ENCODE data around the gene NDC1.

The NDC1 gene

DNA sequence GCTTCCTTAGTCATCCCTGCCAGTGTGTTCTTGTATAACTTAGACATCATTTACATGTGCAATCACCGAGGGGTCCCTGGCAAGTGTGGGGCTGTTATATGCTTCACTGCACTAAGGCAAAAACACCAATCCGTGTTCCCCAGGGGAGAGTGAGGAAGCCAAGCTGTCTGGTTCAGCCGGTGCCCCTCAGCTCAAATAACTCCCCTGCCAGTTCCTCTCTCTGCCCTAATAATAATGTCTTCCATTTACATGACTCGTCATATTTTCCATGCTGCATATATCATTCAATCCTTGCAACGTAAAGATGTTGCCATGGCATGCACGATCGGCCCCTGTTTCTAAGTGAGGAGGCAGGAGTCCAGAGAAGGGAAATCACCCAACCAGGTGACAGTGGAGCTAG lies 24.4 kb upstream of the NDC1 start:
- TF ChIP-seq Cebpa-rat (IDR thresholded peaks at IDR 0.05) = no peak
- no peaks in the 10 kb centered on the region for H3K9me3 ChIP-seq
- H3K27ac ChIP-seq = peak overlapping the region; percentile 78
- no peaks in the 10 kb centered on the region for H3K27me3 ChIP-seq
- no peaks in the 10 kb centered on the region for H4K20me1 ChIP-seq
- peaks cover 36% of the 10 kb centered on the region for H3K4me1 ChIP-seq
- peak overlapping the region; percentile 61; the same call in 1 of the 2 replicates for H3K9ac ChIP-seq
- H3K4me2 ChIP-seq = peak overlapping the region; percentile 84
- H3K36me3 ChIP-seq = peaks cover 38% of the 10 kb centered on the region
- H3K4me3 ChIP-seq = peak overlapping the region; percentile 38; the same call in 1 of the 2 replicates

DNA sequence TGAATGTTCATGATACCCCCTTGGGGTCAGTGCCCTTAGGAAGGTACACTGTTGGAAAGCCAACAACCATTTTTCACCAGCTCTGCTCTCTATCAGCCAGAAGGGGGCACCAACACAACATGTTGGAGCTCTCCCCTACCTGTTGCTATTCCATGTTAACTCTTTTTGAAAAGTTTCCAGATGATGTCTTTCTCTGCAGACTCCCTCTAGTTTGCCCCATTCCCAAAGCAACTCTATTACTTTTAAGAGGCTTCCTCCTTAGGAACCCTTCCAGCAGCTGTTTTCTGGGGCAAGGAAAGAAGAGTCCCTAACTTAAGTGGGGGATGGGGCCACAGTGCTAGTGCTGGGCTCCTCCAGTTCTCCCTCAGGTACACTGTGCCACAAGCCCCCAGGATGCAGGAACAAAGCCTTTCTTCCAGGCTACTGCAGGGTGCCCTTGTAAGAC lies 22.9 kb upstream of the NDC1 start:
- no peak for TF ChIP-seq Cebpa-rat (IDR thresholded peaks at IDR 0.05)
- H3K4me2 ChIP-seq = peak overlapping the region; percentile 84
- H3K9me3 ChIP-seq = no peaks in the 10 kb centered on the region
- no peaks in the 10 kb centered on the region for H3K27me3 ChIP-seq
- 0 out of 2 replicates have a peak overlapping the region, but pooled peaks have one; percentile 6 for H3K27ac ChIP-seq
- H4K20me1 ChIP-seq = no peaks in the 10 kb centered on the region
- peaks cover 36% of the 10 kb centered on the region for H3K4me1 ChIP-seq
- peaks cover 43% of the 10 kb centered on the region for H3K36me3 ChIP-seq
- no peak overlapping the region for H3K9ac ChIP-seq
- H3K4me3 ChIP-seq = no peak overlapping the region

DNA sequence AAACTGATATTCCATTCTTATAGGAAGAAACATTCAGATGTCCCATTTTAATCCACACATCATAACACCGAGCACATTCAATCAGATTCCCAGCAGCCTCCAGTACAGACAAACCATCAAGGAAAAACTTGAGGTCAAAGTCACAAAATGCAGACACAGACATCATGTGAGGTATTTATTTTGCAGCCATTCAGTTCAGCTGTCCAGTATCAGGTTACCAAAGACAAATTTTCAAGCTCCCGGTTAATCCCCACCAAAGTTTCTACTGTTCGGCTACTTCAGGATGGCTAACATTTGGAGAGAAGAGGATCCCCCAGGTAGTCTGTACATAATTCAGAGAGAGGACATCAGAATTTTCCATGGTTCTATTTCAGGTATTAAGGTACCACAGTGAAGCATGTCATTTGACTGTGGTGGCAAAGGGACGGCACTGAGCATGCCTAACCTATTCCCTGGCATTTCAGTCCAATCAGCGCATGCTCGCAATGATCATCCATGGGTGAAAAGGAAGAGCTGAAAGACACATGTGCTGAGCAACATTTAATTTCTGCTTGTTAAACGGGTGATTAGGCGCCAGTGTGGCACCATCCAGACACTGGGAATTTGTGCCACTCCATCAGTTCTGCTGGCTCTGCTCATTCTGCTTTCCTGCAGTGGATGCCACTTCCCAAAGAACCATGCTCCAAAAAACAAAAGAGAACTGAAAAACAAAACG lies 13.6 kb upstream of the NDC1 start:
- no peak for TF ChIP-seq Cebpa-rat (IDR thresholded peaks at IDR 0.05)
- H3K4me3 ChIP-seq = no peak overlapping the region
- no peaks in the 10 kb centered on the region for H3K27me3 ChIP-seq
- H3K4me2 ChIP-seq = no peak overlapping the region
- peaks cover 76% of the 10 kb centered on the region for H3K36me3 ChIP-seq
- H3K4me1 ChIP-seq = peaks cover 2% of the 10 kb centered on the region; the same call in 1 of the 2 replicates
- H3K27ac ChIP-seq = no peak overlapping the region
- no peak overlapping the region for H3K9ac ChIP-seq
- no peaks in the 10 kb centered on the region for H4K20me1 ChIP-seq
- peaks cover 13% of the 10 kb centered on the region for H3K9me3 ChIP-seq

DNA sequence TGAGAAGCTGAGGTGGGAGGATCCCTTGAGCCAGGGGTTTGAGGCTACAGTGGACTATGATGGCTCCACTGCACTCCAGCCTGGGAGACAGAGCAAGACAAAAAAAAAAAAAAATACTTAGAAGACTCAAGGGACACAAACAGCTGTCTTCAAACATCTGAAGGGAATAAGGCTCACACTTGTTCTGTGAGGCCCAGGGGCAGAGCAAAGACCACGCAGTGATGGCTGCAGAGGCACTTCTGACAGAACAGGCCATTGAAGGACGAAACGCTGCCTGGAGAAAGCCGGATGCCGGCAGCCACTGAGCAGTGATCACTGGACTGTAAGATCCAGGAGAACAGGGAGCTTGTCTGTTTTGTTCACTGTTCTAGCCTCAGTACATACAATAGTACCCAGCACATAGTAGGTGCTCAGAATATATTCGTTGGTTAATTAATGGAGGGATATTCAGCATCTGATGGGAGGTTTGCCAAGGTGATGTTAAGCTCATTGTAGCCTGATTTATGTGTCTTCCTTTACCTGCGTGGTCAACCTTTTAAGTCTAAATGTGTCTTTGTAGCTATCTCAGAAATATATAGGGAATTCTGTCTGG lies 12.1 kb upstream of the NDC1 start:
- Histone ChIP-seq H3K4me2 (no peak overlapping the region), H3K27ac (no peak overlapping the region), H3K9me3 (peaks cover 13% of the 10 kb centered on the region), H3K27me3 (no peaks in the 10 kb centered on the region), H3K4me1 (peaks cover 9% of the 10 kb centered on the region; the same call in 1 of the 2 replicates), H3K9ac (no peak overlapping the region), H3K36me3 (peaks cover 60% of the 10 kb centered on the region), H3K4me3 (no peak overlapping the region), H4K20me1 (no peaks in the 10 kb centered on the region)
- TF ChIP-seq Cebpa-rat (IDR thresholded peaks at IDR 0.05) = no peak

DNA sequence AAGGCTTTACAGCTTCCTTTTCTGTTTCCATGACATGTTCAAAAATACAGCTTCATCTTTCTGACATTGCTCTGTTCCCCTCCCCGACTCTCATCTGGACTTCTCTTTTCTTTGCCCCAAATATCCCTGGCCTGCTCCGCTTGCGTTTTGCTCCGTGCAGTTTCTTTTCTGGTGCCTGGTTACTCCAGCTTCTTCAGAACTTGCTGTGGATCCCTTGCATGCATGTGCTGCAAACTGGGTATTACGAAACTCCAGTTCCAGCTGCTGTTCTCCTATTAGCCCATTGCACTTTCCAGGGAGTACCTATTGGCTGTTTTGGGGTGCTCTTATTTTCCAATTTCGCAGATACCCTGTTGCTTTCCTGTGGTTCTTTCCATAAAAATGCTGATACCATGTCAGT lies 9.9 kb upstream of the NDC1 start:
- H3K27ac ChIP-seq = no peak overlapping the region
- H3K9me3 ChIP-seq = peaks cover 13% of the 10 kb centered on the region
- no peaks in the 10 kb centered on the region for H3K27me3 ChIP-seq
- TF ChIP-seq Cebpa-rat (IDR thresholded peaks at IDR 0.05) = no peak; the same call in 1 of the 2 replicates
- peaks cover 38% of the 10 kb centered on the region for H3K36me3 ChIP-seq
- H3K4me3 ChIP-seq = no peak overlapping the region
- no peak overlapping the region for H3K9ac ChIP-seq
- peaks cover 9% of the 10 kb centered on the region; the same call in 1 of the 2 replicates for H3K4me1 ChIP-seq
- H3K4me2 ChIP-seq = no peak overlapping the region
- H4K20me1 ChIP-seq = no peaks in the 10 kb centered on the region

DNA sequence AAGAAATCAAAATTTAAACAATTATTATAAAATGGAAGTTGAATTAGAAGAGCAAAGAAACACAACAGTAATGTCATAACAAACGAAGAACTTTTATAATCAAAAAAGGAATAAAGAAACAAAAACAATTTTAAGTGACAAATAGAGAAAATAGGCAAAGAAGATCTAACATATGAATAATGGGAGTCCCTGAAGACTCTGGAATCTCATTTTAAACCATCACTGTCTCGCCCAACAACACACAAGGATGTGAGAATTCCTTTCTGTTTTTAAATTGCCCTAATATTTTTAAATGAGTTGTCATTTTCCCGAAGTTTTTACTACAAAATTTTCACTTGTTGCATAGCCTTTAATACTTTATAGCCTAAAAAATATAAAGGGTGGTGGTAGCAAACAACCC lies 4.3 kb upstream of the NDC1 start:
- Histone ChIP-seq H4K20me1 (no peaks in the 10 kb centered on the region), H3K27ac (no peak overlapping the region), H3K9me3 (peaks cover 15% of the 10 kb centered on the region), H3K9ac (no peak overlapping the region), H3K4me1 (peaks cover 16% of the 10 kb centered on the region), H3K4me3 (no peak overlapping the region), H3K36me3 (no peaks in the 10 kb centered on the region), H3K27me3 (no peaks in the 10 kb centered on the region), H3K4me2 (no peak overlapping the region)
- no peak for TF ChIP-seq Cebpa-rat (IDR thresholded peaks at IDR 0.05)

DNA sequence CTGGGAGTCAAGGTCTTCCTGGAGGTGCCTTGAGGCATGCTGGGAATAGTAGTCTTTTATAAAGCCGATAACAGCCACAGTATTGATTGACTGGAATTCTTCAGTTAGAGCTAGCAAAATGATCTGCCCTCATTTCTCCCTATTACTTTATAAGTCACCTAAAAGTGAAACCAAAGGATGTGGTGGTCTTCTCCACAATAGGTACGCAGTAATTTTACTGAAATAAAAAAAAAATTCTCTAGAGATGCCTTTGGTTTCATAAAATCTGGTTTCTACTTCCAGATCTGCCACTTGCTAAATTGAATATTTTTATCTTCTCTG lies 518 bp upstream of the NDC1 start:
- Histone ChIP-seq H3K27ac (peak overlapping the region; percentile 99), H3K4me3 (peak overlapping the region; percentile 91), H3K9ac (peak overlapping the region; percentile 99), H3K36me3 (0 out of 2 replicates have a peak, but pooled peaks cover 5% of the 10 kb centered on the region), H3K27me3 (no peaks in the 10 kb centered on the region), H3K4me2 (peak overlapping the region; percentile 81), H3K9me3 (peaks cover 15% of the 10 kb centered on the region), H3K4me1 (peaks cover 41% of the 10 kb centered on the region), H4K20me1 (peaks cover 25% of the 10 kb centered on the region)
- no peak for TF ChIP-seq Cebpa-rat (IDR thresholded peaks at IDR 0.05)

DNA sequence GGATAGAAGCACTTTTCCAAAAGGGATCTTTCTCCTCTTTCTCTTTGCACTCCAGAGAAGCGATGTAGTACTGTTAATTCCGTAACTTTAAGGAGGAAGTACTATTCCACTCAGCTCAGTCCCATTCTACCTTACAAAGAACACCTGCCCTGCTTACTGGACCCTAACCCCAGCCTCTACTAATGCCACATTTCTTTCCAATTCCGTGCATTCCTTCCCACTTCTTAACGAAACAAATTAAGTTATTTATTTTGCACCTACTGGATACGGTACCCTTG lies 511 bp downstream of the NDC1 start:
- Histone ChIP-seq H3K9me3 (peaks cover 11% of the 10 kb centered on the region), H3K4me2 (peak overlapping the region; percentile 81), H3K9ac (peak overlapping the region; percentile 99), H3K27me3 (no peaks in the 10 kb centered on the region), H3K27ac (peak overlapping the region; percentile 99), H4K20me1 (peaks cover 36% of the 10 kb centered on the region), H3K4me1 (peaks cover 41% of the 10 kb centered on the region), H3K36me3 (peaks cover 13% of the 10 kb centered on the region), H3K4me3 (peak overlapping the region; percentile 91)
- TF ChIP-seq Cebpa-rat (IDR thresholded peaks at IDR 0.05) = no peak

DNA sequence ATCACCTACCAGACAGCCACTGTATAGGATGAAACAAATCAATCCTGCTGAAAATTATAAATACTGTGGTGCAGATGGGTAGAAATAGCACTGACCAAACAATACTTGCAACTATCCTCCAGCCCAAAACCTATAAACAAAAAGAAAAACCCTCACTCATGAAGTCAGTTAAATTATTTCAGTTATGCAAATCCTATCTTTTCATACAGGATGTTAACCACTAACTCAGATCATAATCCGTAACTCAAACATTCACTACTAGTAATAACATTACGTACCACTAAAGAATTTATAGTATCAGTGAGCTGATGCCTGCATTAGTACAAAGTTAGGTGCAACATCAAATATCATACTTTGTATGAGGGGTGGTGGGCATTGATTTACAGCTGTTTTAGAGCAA lies 2.6 kb downstream of the NDC1 start:
- H3K36me3 ChIP-seq = peaks cover 25% of the 10 kb centered on the region
- H3K4me1 ChIP-seq = peaks cover 41% of the 10 kb centered on the region
- no peaks in the 10 kb centered on the region for H3K9me3 ChIP-seq
- no peak for TF ChIP-seq Cebpa-rat (IDR thresholded peaks at IDR 0.05)
- peaks cover 37% of the 10 kb centered on the region for H4K20me1 ChIP-seq
- no peak overlapping the region for H3K4me3 ChIP-seq
- H3K27ac ChIP-seq = no peak overlapping the region
- 0 out of 2 replicates have a peak overlapping the region, but pooled peaks have one; percentile 2 for H3K9ac ChIP-seq
- no peaks in the 10 kb centered on the region for H3K27me3 ChIP-seq
- peak overlapping the region; percentile 81 for H3K4me2 ChIP-seq

DNA sequence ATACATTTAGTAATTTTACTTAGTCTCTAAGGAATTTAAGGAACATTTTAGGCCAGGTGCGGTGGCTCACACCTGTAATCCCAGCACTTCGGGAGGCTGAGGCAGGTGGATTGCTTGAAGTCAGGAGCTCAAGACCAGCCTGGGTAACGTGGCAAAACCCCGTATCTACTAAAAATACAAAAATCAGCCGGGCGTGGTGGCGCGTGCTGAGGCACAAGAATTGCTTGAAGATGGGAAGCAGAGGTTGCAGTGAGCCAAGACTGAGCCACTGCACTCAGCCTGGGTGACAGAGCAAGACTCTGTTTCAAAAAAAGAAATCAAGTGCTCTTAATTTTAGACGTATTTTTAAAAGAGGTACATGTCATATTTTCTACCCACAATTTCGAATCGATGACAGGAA lies 3.3 kb downstream of the NDC1 start:
- Histone ChIP-seq H3K9me3 (no peaks in the 10 kb centered on the region), H3K4me2 (peak overlapping the region; percentile 81), H3K27ac (no peak overlapping the region)

More for the DNA sequence above, 3.3 kb downstream of the NDC1 start:
- Histone ChIP-seq H3K4me1 (peaks cover 41% of the 10 kb centered on the region), H3K4me3 (no peak overlapping the region), H4K20me1 (peaks cover 37% of the 10 kb centered on the region), H3K27me3 (no peaks in the 10 kb centered on the region), H3K9ac (peak overlapping the region; percentile 2; the same call in 1 of the 2 replicates), H3K36me3 (peaks cover 32% of the 10 kb centered on the region)
- no peak for TF ChIP-seq Cebpa-rat (IDR thresholded peaks at IDR 0.05)
